Forelimb muscle (tissue), 1 donor: ENCODE results near the gene TMEM182. TPM values are rescaled to one million over a fixed set of nuclear protein-coding genes. Genes with fewer than 3 reads are reported as not detected.

Experiments used
- DNase-seq: peaks from one replicate; pipeline ENCODE4 v3.0.0-alpha.2; 2013; ENCODE audit warnings: low read depth
- polyA plus RNA-seq: library from polyadenylated mRNA; unstranded; fragments of 120-200 nt; gene quantifications from one replicate; pipeline ENCODE4 v1.2.1, GENCODE V29; 2013; ENCODE audit not compliant: insufficient read length

The TMEM182 gene
- polyA plus RNA-seq, 1 donor, result 176 TPM

- no peak for DNase-seq
Measured at GRCh38 chr2:102768253-102768652, 6.4 kb downstream of the TMEM182 start.

- DNase-seq, result no peak
Measured at GRCh38 chr2:102768892-102769291, 7.1 kb downstream of the TMEM182 start.

GRCh38 chr2:102770506-102770905, 8.7 kb downstream of the TMEM182 start:
- no peak for DNase-seq

- DNase-seq, result no peak
Measured at GRCh38 chr2:102771114-102771513, 9.3 kb downstream of the TMEM182 start.

GRCh38 chr2:102772659-102773058, 10.8 kb downstream of the TMEM182 start:
- DNase-seq, result no peak

- no peak for DNase-seq
Measured at GRCh38 chr2:102773149-102773705, 11.4 kb downstream of the TMEM182 start.

- no peak for DNase-seq
Measured at GRCh38 chr2:102778260-102778659, 16.4 kb downstream of the TMEM182 start.

GRCh38 chr2:102780467-102780866, 18.6 kb downstream of the TMEM182 start:
- DNase-seq, result no peak

- DNase-seq, result no peak
Measured at GRCh38 chr2:102782187-102782586, 20.4 kb downstream of the TMEM182 start.

GRCh38 chr2:102782933-102783332, 21.1 kb downstream of the TMEM182 start:
- DNase-seq, result no peak

- DNase-seq, result no peak
Measured at GRCh38 chr2:102783506-102784183, 21.8 kb downstream of the TMEM182 start.

- DNase-seq, result no peak
Measured at GRCh38 chr2:102784940-102785339, 23.1 kb downstream of the TMEM182 start.

GRCh38 chr2:102788216-102788884, 26.5 kb downstream of the TMEM182 start:
- DNase-seq, result no peak

- no peak for DNase-seq
Measured at GRCh38 chr2:102788885-102789260, 27.0 kb downstream of the TMEM182 start.

GRCh38 chr2:102789349-102790090, 27.7 kb downstream of the TMEM182 start:
- DNase-seq, result no peak

- no peak for DNase-seq
Measured at GRCh38 chr2:102790091-102790455, 28.2 kb downstream of the TMEM182 start.

- no peak for DNase-seq
Measured at GRCh38 chr2:102792568-102793208, 30.9 kb downstream of the TMEM182 start.

GRCh38 chr2:102795641-102796040, 33.8 kb downstream of the TMEM182 start:
- DNase-seq, result no peak

- no peak for DNase-seq
Measured at GRCh38 chr2:102796337-102796736, 34.5 kb downstream of the TMEM182 start.

- no peak for DNase-seq
Measured at GRCh38 chr2:102797486-102797885, 35.7 kb downstream of the TMEM182 start.

- DNase-seq, result no peak
Measured at GRCh38 chr2:102798181-102798580, 36.4 kb downstream of the TMEM182 start.

GRCh38 chr2:102801098-102801718, 39.4 kb downstream of the TMEM182 start:
- DNase-seq, result no peak
